GM20000 (cell line): Measurements from ENCODE around the gene SIMC1.
"Not testable (repeated sequence)": the region's sequence is repeated elsewhere in the genome, so short reads cannot be mapped to it uniquely, and the experiment has no call there.

Source experiments
- DNase-seq: peaks from one replicate; pipeline ENCODE4 v3.0.0; 2012; ENCODE audit warnings: low spot score
- CTCF ChIP-seq: IDR thresholded peaks from 2 replicates; pipeline ENCODE4 v1.5.1; 2012; ENCODE audit warnings: mild to moderate bottlenecking, control low read depth; ENCODE audit errors: extremely low read depth, missing control alignments

The SIMC1 gene

DNA sequence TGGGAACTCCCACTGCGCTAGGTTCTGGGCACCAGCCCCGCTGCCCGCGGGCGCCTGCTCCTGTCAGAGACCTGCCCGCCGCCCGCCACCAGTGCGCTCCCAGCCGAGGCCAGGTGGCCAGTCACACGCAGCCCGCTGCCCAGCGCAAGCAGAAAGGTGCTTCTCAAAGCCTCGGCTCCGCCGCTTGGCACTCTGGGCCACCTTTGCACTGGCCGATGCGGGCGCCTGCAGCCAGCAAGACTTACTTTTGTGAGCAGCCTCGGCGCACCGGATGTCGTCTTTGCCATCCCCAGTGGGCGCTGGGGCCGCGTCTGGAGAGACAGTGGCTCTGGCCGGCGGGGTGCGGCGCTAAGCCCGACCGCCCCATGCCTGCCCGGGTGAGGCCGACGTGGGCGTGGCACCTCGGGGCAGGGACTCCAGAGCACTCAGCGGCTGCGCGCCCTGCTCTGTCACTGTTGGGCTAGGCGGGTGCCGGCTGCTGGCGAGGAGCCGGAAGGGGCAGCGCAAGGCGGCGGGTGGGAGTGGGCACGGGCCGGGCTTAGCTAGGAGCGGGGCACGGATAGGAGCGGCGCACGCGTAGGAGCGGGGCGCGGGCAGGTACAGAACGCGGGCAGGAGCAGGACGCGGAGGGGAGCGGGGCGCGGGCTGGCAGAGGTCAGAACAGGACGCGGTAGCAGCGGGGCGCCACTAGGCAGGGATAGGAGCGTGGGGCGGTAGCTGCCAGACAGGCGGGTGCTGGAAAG is 39.1 kb upstream of the SIMC1 start:
- not testable (repeated sequence) for DNase-seq

DNA sequence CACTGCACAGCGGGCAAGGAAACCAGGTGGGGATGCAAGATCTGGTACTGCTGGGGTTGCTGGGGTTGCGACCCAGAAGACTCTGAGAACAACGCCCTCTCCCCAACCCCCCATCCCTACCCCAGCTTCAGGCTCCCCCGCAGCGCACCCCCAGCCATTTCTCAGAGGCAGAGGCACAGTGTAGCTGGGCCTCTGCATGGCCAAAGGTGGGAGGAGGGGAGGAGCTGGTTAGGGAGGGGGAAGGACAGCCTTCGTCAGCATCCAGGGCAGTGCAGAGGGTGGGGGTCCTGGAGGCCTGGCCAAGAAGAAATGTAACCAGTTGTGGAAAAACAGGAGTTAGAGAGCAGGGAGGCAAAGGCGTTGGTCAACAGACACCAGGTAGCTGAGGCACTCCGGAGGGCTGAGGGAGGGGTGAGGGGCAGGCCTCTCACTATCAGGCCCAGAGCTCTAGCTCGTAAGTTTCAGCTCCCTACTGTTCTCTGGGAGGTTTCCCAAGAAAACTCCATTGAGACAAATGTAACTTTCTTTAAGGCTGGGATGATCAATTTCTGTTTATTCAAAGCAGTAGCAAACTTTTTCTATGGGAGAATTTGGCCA is 38.3 kb upstream of the SIMC1 start:
- DNase-seq, result not testable (repeated sequence)

- DNase-seq, result no peak
- no peak for TF ChIP-seq CTCF
Observed at GRCh38 chr5:176201811-176202210, 36.4 kb upstream of the SIMC1 start.

DNA sequence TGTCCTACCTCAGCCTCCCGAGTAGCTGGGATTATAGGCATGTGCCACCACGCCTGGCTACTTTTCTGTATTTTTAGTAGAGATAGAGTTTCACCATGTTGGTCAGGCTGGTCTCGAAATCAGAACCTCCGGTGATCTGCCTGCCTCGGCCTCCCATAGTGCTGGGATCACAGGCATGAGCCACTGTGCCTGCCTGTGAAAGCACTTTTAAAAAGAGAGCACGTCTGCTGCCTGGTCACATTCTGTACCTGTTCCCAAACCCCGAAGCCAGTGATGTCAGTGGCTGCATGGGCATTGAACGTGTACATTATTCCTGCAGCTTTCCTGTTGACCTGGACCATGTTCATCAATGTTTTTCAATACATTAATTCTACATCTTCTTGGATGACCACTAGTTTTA is 35.1 kb upstream of the SIMC1 start:
- no peak for TF ChIP-seq CTCF

GRCh38 chr5:176203535-176203934 is 34.7 kb upstream of the SIMC1 start:
- DNase-seq, result not testable (repeated sequence)

More for the DNA sequence above, 35.1 kb upstream of the SIMC1 start:
- DNase-seq, result no peak

- not testable (repeated sequence) for DNase-seq
Observed at GRCh38 chr5:176214466-176215021, 23.7 kb upstream of the SIMC1 start.

- peak; percentile 2 for DNase-seq
Observed at GRCh38 chr5:176216393-176216916, 21.8 kb upstream of the SIMC1 start.

DNA sequence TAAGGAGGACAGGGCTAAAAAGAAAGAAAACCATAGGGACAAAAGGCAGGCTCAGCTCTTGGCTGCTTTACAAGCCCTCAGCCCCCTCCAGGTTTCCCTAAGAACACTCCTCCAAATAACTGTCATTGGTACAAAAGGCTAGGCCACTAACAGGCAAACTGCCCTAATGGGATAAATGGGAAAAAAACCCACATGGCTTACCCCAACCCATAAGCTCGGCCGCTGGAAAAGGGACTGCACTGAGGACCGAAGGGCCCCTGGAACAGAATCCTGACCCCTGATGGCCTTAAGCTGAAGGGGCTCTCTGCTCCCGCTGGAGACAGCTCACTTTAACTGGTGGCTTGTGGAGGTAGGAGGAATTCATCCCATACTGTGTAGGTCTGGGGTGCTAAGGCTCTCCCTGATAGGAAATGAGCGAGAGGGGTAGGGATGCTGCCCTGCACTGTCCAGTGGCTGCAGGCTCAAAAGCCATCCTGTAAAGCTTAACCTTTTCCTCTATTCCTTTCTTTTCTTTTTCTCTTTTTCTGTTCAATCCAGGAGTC is 21.0 kb upstream of the SIMC1 start:
- not testable (repeated sequence) for DNase-seq

- DNase-seq, result not testable (repeated sequence)
Observed at GRCh38 chr5:176217764-176218163, 20.5 kb upstream of the SIMC1 start.

GRCh38 chr5:176222006-176222405 is 16.2 kb upstream of the SIMC1 start:
- DNase-seq, result not testable (repeated sequence)

DNA sequence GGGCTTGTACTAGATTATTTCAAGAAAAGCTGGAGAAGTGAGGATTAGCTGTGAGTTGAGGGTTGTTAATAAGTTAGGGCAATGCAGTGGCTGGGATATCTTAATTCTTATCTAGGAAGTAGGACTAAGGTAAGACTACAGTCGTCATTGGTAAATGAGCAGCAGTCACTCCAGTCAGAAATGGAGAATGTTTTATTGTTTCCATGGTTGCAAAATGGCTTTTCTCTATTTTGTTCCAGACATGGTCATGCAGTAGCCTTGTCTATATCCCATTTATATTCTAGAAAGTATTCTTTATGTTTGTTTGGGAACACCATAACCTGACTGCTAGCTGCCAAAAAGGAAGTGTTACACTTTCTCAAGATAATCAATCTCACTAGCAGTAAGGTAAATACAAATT is 9.9 kb upstream of the SIMC1 start:
- DNase-seq, result not testable (repeated sequence)

DNA sequence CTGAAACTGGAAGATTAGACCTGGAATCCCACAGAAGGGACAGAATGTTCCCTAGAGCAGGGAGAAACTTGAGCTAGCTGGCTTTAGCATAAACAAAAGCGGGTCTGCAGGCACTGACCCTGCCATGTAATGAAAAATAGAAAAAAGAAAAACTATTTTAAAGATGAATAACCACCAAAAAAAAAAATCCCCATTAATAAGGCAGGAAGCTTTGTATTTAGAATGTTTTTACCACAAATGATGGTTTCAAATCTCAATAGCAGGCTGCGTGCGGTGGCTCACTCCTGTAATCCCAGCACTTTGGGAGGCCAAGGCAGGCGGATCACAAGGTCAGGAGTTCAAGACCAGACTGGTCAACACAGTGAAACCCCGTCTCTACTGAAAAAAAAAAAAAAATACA is 5.0 kb upstream of the SIMC1 start:
- DNase-seq, result not testable (repeated sequence)

DNA sequence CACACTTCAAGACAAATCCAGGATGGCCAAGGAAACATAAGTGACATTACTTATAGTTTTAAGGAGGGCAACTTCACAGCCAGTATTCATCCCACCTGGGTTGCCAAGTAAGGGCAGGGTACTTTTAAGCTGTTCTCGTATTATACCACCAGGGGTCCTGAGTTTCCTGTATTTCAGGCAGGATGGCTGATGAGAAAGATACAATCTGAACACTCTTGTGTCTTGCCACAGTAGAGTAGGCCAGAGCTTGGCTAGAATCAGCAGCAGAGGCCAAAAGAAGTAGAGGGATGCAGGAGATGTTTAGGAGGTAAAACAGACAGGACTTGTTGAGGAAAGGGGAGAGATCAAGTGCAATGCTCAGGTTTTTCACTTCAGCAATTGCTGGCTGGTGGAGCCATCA is 3.1 kb upstream of the SIMC1 start:
- peak; percentile 23 for DNase-seq
- TF ChIP-seq CTCF, result peak; percentile 18

DNA sequence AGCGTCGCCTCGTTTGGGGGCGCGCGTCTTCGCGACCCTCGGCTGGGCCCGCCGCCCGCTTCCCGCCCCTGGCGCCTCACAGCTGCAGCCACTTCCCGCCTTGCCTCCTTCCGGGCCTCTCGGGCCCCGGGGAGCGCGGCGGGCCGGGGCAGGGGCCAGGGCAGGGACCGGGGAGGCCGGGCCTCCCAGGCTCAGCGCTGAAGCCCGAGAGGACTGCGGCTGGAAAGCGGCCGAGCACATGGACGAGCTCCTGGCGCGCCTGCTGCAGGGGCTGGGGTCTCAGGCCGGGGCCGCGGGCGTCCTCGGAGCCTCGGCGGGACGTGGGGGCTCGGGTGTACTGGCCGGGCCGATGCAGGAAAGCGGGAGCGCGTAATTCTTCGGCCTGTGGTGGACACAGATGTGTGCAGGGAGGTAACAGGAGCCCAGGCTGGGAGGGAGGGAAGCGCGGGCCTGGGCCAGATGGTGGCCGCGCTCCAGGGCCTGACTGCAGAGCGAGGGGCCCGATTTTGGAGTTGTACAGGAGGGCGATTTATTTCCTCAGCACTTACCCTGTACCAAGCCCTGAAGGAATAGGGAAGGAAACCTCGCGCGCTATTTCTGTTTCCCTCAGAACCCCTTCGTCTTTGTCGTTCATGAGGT is 540 bp downstream of the SIMC1 start:
- not testable (repeated sequence) for DNase-seq

- DNase-seq, result not testable (repeated sequence)
Observed at GRCh38 chr5:176239304-176239703, 1.1 kb downstream of the SIMC1 start.

DNA sequence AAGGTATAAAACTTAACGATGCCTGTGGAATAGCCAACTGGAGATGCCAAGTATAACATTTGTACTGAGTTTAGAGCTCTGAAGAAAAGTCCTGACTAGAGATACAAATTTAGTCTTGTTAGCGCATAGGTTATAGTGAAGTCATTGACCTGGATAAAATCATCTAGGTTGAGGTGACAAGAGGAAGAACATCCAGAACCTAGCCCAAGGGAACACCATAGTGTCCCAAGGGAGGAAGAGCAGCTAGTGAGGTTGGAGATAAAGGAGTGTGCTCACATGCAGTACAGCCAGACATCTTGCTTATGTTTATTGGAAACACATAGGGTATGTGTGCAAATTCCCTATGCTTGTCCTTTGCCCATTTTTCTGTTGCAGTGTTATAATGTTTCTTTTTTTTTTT is 6.1 kb downstream of the SIMC1 start:
- DNase-seq, result not testable (repeated sequence)

- not testable (repeated sequence) for DNase-seq
Observed at GRCh38 chr5:176245074-176245473, 6.8 kb downstream of the SIMC1 start.
